ENCODE results near the gene NUDT22.

NUDT22 gene

DNA sequence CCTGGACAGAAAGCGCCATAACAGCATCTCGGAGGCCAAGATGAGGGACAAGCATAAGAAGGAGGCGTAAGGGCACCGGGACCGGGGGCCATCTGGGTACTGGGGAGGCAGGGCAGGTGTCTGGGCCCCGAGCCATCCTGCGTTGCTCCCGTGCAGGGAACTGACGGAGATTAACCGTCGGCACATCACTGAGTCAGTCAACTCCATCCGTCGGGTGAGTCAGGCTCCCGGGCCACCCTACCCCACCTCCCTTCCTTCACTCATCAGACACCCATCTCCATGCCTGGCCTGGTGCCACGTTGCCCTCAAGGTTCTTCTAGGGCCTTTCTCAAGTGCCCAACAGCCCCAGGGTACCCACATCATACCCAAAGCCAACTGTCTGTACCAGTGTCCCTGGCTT, 40.3 kb downstream of the NUDT22 start:
- DNase-seq (ENCODE audit: low read depth), result no peak
- no peak for TF ChIP-seq CTCF (IDR thresholded peaks at IDR 0.05; ENCODE audit: low read depth, low read length, missing control alignments)
- H3K4me3 ChIP-seq (ENCODE audit: low read depth, low read length), result no peak overlapping the region

DNA sequence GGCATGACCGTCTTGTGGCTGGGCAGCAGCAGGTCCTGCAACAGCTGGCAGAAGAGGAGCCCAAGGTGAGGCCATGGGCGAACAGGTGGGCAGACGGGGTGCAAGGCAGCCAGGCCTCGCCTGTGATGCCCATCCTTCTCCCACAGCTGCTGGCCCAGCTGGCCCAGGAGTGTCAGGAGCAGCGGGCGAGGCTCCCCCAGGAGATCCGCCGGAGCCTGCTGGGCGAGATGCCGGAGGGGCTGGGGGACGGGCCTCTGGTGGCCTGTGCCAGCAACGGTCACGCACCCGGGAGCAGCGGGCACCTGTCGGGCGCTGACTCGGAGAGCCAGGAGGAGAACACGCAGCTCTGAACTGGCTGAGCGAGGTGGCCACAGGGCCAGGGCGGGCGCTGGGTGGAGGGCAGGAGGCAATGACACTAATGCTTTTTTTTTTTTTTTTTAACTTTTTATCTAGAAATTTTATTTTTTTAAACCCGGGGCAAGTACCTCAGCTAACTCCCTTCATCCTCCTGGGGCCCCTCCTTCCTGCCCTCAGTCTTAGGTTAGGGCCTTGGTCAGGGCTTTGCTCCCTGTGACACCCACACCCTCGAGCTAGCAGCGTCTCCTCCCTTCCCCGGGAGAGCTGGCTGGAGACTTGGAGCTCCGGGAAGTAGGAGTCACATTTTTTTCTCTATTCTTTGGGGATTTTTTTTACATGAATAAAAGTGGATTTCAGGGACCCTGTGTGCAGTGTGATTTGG, 41.3 kb downstream of the NUDT22 start:
- H3K4me3 ChIP-seq (ENCODE audit: low read depth, low read length), result no peak overlapping the region
- no peak for DNase-seq (ENCODE audit: low read depth)
- TF ChIP-seq CTCF (IDR thresholded peaks at IDR 0.05; ENCODE audit: low read depth, low read length, missing control alignments), result no peak

- no peak for DNase-seq (ENCODE audit: low read depth)
- H3K4me3 ChIP-seq (ENCODE audit: low read depth, low read length), result peak overlapping the region; percentile 87
- no peak for TF ChIP-seq CTCF (IDR thresholded peaks at IDR 0.05; ENCODE audit: low read depth, low read length, missing control alignments)
These were observed 42.2 kb downstream of the NUDT22 start for GRCh38 chr11:64268025-64268892.

DNA sequence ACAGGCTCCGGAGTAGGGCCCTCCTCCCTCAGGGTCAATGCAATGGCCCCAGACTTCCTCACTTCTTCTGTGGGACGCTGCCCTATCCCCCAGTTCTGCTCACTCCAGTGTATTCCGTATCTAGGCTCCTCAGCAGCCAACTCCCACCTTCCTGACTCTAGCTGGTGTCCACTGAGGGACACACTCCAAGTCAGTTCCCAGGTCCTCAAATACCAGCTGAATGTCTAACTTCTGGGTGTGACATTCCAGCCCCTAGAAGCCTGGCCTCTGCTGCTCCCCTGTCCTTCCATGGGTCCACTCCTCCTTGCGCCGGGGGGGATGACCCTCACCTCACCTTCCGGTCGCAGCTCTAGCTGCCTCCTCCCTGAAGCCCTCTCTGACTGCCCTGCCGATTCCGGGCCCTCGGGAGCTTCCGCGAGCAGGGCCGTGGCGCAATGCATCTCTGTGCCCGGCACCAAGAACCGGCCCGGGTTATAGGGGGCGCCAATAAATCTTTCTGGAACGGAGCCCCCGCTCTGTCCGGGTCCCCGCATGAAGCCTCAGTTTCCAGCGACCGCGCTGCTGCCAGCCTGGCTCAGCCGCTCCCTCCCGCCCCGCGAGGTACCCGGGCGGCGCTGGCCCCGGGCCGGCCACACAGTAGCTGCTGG, 42.9 kb downstream of the NUDT22 start:
- no peak for DNase-seq (ENCODE audit: low read depth)
- peak; percentile 7 for TF ChIP-seq CTCF (IDR thresholded peaks at IDR 0.05; ENCODE audit: low read depth, low read length, missing control alignments)
- peak overlapping the region; percentile 87 for H3K4me3 ChIP-seq (ENCODE audit: low read depth, low read length)

DNA sequence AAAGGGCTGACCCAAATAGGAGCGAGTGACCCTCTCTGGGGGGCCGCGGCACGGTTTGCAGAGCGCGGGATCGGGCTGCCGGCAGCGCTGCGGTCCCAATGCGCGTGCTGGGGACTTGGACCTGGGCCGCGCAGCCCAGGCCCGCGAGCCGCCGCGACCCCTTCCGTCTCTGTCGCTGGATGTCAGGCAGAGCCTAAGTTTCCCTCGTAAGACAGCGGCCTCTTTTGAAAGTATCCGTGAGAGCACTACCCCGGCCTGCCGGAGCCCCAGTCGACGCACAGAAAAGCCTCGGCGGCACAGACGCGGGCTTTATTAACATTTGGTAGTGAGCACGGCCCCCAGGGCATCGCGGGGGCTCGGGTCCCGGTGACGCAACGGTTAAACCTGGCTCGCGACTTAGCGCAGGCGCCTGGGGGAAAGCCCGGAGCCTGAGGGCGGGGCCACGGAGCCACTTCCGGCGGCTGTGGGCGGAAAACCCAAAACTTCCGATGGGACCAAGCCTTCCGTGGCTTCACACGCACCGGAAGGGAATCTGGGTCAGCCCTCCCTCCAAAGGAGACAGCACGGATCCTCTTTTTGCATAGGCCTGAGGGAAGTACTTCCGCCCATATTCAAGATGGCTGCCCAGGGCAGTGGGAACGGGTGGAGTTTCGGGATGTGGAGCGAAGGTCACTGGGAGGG, 43.6 kb downstream of the NUDT22 start:
- no peak for TF ChIP-seq CTCF (IDR thresholded peaks at IDR 0.05; ENCODE audit: low read depth, low read length, missing control alignments)
- DNase-seq (ENCODE audit: low read depth), result peak; percentile 99
- peak overlapping the region; percentile 87 for H3K4me3 ChIP-seq (ENCODE audit: low read depth, low read length)

- TF ChIP-seq CTCF (IDR thresholded peaks at IDR 0.05; ENCODE audit: low read depth, low read length, missing control alignments), result no peak
- H3K4me3 ChIP-seq (ENCODE audit: low read depth, low read length), result no peak overlapping the region
- DNase-seq (ENCODE audit: low read depth), result no peak
These were observed 49.1 kb downstream of the NUDT22 start for GRCh38 chr11:64275031-64275800.

Data from GM12864 (cell line).